ENCODE data around the gene FBXW5.

FBXW5 gene

DNA sequence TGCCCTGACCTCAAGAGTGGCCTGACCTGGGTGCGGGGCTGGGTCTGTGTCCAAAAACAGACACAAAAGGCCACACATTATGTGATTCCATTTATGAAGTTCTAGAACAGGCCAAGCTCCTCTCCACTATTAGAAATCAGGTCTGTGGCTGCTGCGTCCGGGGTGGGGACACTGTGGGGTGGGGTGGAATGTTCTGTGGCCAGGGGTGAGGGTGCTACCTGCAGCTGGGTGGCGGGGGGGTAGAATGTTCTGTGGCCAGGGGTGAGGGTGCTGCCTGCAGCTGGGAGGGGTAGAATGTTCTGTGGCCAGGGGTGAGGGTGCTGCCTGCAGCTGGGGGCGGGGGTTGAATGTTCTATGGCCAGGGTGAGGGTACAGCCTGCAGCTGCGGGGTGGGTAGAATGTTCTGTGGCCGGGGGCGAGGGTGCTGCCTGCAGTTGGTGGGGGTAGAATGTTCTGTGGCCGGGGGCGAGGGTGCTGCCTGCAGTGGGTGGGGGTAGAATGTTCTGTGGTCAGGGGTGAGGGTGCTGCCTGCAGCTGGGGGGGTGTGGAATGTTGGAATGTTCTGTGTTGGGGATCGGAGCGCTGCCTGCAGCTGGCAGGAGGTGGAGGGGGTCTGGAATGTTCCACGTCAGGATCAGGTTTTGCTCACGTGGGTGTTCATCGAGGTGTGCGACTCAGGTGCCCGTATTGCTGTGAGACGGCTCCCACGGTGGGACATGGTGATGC lies 15.8 kb upstream of the FBXW5 start:
- TF ChIP-seq, protein P1, sequence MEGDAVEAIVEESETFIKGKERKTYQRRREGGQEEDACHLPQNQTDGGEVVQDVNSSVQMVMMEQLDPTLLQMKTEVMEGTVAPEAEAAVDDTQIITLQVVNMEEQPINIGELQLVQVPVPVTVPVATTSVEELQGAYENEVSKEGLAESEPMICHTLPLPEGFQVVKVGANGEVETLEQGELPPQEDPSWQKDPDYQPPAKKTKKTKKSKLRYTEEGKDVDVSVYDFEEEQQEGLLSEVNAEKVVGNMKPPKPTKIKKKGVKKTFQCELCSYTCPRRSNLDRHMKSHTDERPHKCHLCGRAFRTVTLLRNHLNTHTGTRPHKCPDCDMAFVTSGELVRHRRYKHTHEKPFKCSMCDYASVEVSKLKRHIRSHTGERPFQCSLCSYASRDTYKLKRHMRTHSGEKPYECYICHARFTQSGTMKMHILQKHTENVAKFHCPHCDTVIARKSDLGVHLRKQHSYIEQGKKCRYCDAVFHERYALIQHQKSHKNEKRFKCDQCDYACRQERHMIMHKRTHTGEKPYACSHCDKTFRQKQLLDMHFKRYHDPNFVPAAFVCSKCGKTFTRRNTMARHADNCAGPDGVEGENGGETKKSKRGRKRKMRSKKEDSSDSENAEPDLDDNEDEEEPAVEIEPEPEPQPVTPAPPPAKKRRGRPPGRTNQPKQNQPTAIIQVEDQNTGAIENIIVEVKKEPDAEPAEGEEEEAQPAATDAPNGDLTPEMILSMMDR (IDR thresholded peaks at IDR 0.05; ENCODE audit: unreplicated experiment in 3 of 3), result no peak
- peak overlapping the region in 1 of 3 experiments; percentile 55 for H3K27ac Mint-ChIP-seq
- no peaks in the 10 kb centered on the region for H3K36me3 Mint-ChIP-seq (ENCODE audit: low read depth)
- no peaks in the 10 kb centered on the region for H3K27me3 Mint-ChIP-seq (ENCODE audit: low read depth)
- H3K9me3 Mint-ChIP-seq, result no peaks in the 10 kb centered on the region
- H3K4me1 Mint-ChIP-seq, result peaks cover 5% of the 10 kb centered on the region
- H3K4me3 Mint-ChIP-seq, result no peak overlapping the region

DNA sequence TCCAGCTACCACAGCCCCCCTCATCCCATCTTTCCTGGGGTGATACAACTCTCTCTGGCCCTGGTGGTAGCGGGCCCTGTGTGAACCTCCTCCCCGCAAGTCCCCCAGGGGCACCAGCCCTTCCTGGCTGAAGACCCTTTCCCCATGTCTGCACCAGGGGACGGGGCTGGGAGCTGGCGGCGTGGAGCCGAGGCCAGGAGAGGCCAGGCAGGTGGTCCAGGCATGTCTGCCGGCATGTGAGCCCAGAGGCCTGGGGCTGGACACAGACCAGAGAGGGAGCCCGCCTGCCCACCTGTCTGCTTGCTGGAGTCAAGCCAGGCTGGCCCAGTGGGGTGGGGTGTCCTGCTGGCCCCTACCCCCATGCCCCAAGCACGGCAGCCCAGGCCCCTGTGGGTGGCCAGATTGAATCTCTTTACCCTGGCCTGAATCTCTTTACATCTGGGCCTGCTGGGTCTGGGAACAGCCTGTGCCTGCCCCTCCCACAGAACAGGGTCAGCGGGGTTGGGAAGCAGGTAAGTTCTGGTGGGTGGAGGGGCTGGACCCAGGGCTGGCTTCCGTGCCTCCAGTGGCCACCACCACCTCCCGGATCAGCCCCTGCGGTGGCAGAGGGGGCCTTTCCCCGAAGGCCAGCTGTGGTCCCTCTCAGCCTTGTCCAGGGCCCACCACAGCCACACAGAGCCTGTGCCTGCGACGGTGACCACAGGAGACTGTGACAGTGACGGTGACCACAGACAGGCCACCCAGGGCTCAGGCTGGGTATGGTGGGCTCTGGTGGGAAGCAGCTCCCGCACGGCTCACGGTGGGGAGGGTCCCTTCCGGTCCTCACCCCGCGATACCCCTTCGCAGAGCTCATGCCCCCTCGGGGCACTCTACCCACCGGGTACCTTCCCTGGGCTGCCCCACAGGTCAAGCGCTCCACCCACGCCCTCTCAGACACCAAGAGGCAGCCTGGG lies 14.6 kb upstream of the FBXW5 start:
- TF ChIP-seq, protein P1 (IDR thresholded peaks at IDR 0.05; ENCODE audit: unreplicated experiment in 3 of 3), result no peak
- Mint-ChIP-seq H3K36me3 (ENCODE audit: low read depth) (no peaks in the 10 kb centered on the region), H3K4me3 (no peak overlapping the region), H3K9me3 (no peaks in the 10 kb centered on the region), H3K4me1 (peaks cover 5% of the 10 kb centered on the region), H3K27ac (no peak overlapping the region), H3K27me3 (ENCODE audit: low read depth) (no peaks in the 10 kb centered on the region)

DNA sequence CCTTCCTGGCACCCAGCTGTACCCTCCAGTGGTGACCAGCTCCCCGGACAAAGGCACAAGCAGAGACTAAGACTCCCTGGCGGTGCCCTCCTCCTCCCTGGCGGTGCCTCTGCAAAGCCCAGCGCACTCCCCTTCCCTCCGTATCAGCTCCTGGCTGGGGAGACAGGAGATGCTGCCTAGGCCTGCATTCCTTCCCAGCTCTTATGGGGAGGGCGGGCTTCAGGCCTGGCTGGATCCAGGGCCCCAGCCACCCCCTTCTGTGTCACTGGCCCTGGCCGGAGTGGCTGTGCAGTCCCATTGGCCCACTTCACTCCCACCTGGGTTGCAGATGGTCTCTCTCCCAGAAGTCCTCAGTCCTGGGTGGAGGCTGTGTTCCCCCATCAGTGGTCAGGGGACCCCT lies 13.9 kb upstream of the FBXW5 start:
- no peak overlapping the region for H3K4me3 Mint-ChIP-seq
- H3K27me3 Mint-ChIP-seq (ENCODE audit: low read depth), result no peaks in the 10 kb centered on the region
- peaks cover 5% of the 10 kb centered on the region for H3K4me1 Mint-ChIP-seq
- H3K9me3 Mint-ChIP-seq, result no peaks in the 10 kb centered on the region
- no peak overlapping the region for H3K27ac Mint-ChIP-seq
- no peaks in the 10 kb centered on the region for H3K36me3 Mint-ChIP-seq (ENCODE audit: low read depth)
- TF ChIP-seq, protein P1 (IDR thresholded peaks at IDR 0.05; ENCODE audit: unreplicated experiment in 3 of 3), result no peak

DNA sequence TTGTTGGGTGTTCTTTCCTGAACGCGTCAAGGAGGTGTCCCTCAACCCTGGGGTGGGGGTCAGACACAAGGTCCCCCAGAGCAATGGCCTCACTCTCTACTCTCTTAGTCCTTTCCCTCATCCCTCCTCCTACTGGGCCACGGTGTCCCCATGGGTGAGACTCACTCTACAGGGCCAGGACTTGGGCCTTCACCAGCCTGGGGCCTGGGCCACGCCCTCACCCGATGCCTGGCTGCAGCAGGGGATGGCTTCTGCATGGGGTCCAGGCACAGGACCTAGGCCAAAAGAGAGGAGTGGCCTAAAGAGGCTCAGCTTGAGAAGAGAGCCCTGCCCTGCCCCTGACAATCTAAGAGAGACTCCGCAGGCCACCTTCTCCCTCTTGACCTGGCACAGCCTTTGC lies 13.4 kb upstream of the FBXW5 start:
- Mint-ChIP-seq H3K36me3 (ENCODE audit: low read depth) (no peaks in the 10 kb centered on the region), H3K4me3 (no peak overlapping the region)
- TF ChIP-seq, protein P1 (IDR thresholded peaks at IDR 0.05; ENCODE audit: unreplicated experiment in 3 of 3), result no peak

DNA sequence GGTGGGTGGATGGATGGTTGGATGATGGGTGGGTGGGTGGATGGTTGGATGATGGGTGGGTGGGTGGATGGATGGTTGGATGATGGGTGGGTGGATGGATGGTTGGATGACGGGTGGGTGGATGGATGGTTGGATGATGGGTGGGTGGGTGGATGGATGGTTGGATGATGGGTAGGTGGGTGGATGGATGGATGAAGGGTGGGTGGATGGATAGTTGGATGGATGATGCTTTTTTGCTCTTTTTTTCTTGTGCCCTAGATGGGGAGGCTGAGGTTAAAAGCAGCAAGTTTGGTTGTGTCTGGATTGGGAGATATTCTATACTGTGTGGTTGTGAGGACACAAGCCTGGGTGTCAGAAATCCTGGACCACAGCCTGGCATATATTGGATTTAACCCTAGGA lies 12.9 kb upstream of the FBXW5 start:
- no peaks in the 10 kb centered on the region for H3K4me1 Mint-ChIP-seq
- H3K27me3 Mint-ChIP-seq (ENCODE audit: low read depth), result no peaks in the 10 kb centered on the region
- TF ChIP-seq, protein P1 (IDR thresholded peaks at IDR 0.05; ENCODE audit: unreplicated experiment in 3 of 3), result no peak
- no peak overlapping the region for H3K4me3 Mint-ChIP-seq
- H3K27ac Mint-ChIP-seq, result no peak overlapping the region
- H3K9me3 Mint-ChIP-seq, result no peaks in the 10 kb centered on the region
- no peaks in the 10 kb centered on the region for H3K36me3 Mint-ChIP-seq (ENCODE audit: low read depth)

More for the DNA sequence above, 13.4 kb upstream of the FBXW5 start:
- H3K4me1 Mint-ChIP-seq, result peaks cover 2% of the 10 kb centered on the region
- no peaks in the 10 kb centered on the region for H3K9me3 Mint-ChIP-seq
- no peak overlapping the region for H3K27ac Mint-ChIP-seq
- H3K27me3 Mint-ChIP-seq (ENCODE audit: low read depth), result no peaks in the 10 kb centered on the region
